Aorta (tissue), 5 donors: ENCODE results near the gene SMAD9. TPM values are rescaled to one million over a fixed set of nuclear protein-coding genes. Genes with fewer than 3 reads are reported as not detected.
A peak's percentile ranks its signal among the peaks of the same experiment; 100 is the strongest.

Experiments used
- ATAC-seq: fragments of 200-7000 bp; cut with Tn5 transposase; one replicate; pipeline ENCODE4 v1.9.1; 2022; ENCODE audit warnings: moderate library complexity; ENCODE audit not compliant: low FRiP score
- DNase-seq, 2 donors: peaks; one replicate each; pipeline ENCODE4 v3.0.0-alpha.2; 2020
- H3K27ac ChIP-seq, 2 donors: one replicate each; pipeline ENCODE4 v1.5.1; 2013; ENCODE audit warnings: low read length in 2 of 2, mild to moderate bottlenecking in 2 of 2, moderate library complexity in 2 of 2, control low read depth in 1 of 2, inconsistent platforms in 1 of 2, low read depth in 1 of 2
- H3K27me3 ChIP-seq, 2 donors: one replicate each; pipeline ENCODE4 v1.6.1; 2013; ENCODE audit warnings: control low read depth in 1 of 2, low read length in 1 of 2, mild to moderate bottlenecking in 1 of 2, moderate library complexity in 1 of 2; ENCODE audit not compliant: insufficient read depth in 2 of 2, control insufficient read depth in 1 of 2
- H3K36me3 ChIP-seq, 2 donors: one replicate each; pipeline ENCODE4 v1.6.1; 2013; ENCODE audit warnings: control low read depth in 1 of 2, low read length in 1 of 2, mild to moderate bottlenecking in 1 of 2; ENCODE audit not compliant: insufficient read depth in 2 of 2, control insufficient read depth in 1 of 2
- H3K4me1 ChIP-seq, 2 donors: one replicate each; pipeline ENCODE4 v1.6.1; 2013; ENCODE audit warnings: low read length in 2 of 2, control low read depth in 1 of 2, mild to moderate bottlenecking in 1 of 2, moderate library complexity in 1 of 2; ENCODE audit not compliant: insufficient read depth in 2 of 2, control insufficient read depth in 1 of 2
- H3K4me3 ChIP-seq, 2 donors: one replicate each; pipeline ENCODE4 v1.5.1; 2013; ENCODE audit warnings: low read length in 2 of 2, control low read depth in 1 of 2, mild to moderate bottlenecking in 1 of 2
- H3K9me3 ChIP-seq: one replicate; pipeline ENCODE4 v1.6.1; 2013; ENCODE audit warnings: mild to moderate bottlenecking, low read length; ENCODE audit not compliant: control insufficient read depth
- WGBS, 2 donors: extraction: QIAGEN DNeasy Blood & Tissue Kit; methylation state at CpG; one replicate each; pipeline ENCODE4 v1.1.7; 2013; 5-methylcytosine and 5-hydroxymethylcytosine counted together
- intact Hi-C, 2 donors: fragments of 100-400 bp; cut with DNase I; formaldehyde crosslinking; loops; one replicate each; pipeline versions ENCODE4 v1.14.2 to v1.15.0; 2022
- polyA plus RNA-seq, 2 donors: library from polyadenylated mRNA; stranded (reverse); fragments of 200-250 nt; gene quantifications; one replicate each; pipeline ENCODE4 v1.2.3, GENCODE V29; 2013
- total RNA-seq, 2 donors: library from RNA; stranded (reverse); fragmentation: NEBNext Ultra II Directional; extraction: Animal tissue kit (Norgen Biotek cat#: 25700); gene quantifications; one replicate each; pipeline ENCODE4 v1.2.1, GENCODE V29; 2021
- donor health status: healthy with polysubstance abuse.
- donor health status: Bipolar disorder and iron deficiency.
- donor health status: DM: no; HTN: no; CAD: no.
- donor health status: DM: no; HTN: no; CAD: no.
- donor health status: DM: yes; HTN: yes; CAD: no.

The SMAD9 gene
- total and polyA plus RNA-seq, 4 donors = 8.3 to 50.8 (median 30.8) TPM

- Histone ChIP-seq H3K4me1 (no peaks in the 10 kb centered on the region), H3K27me3 (no peaks in the 10 kb centered on the region), H3K36me3 (peaks cover 2% of the 10 kb centered on the region in 2 donors), H3K27ac (no peak overlapping the region), H3K9me3 (no peaks in the 10 kb centered on the region), H3K4me3 (no peak overlapping the region)
- intact Hi-C loops = no loop called here
- DNase-seq (no peak), ATAC-seq (peak; percentile 57)
- WGBS, 2 donors = 54 to 60% methylated on average over 6 of the region's 6 CpGs
These were observed 71.6 kb downstream of the SMAD9 start for GRCh38 chr13:36848199-36848982.

DNA sequence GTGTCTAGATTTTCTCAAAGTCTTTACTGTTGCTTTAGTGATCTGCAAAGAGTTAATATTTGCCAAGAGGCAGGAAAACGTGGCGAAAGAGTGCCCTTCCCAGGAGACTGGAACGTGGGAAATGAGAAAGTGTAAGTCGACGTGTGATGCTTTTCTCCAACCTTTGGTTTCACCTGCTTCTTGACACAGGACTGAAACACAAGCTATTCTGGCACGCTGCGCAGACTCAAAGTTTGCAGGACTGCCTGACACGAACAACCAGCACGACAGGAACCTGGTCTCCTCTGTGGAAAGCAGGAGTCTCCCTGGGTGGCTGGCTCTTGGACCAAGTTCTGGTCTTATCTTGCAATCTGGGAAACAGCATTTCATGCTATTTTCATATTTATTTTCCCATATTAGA lies 72.4 kb downstream of the SMAD9 start:
- H3K36me3 ChIP-seq = peaks cover 0 to 2% of the 10 kb centered on the region in 2 donors
- intact Hi-C loops = no loop called here
- 7 to 13% methylated on average over 9 of the region's 9 CpGs for WGBS, 2 donors

DNA sequence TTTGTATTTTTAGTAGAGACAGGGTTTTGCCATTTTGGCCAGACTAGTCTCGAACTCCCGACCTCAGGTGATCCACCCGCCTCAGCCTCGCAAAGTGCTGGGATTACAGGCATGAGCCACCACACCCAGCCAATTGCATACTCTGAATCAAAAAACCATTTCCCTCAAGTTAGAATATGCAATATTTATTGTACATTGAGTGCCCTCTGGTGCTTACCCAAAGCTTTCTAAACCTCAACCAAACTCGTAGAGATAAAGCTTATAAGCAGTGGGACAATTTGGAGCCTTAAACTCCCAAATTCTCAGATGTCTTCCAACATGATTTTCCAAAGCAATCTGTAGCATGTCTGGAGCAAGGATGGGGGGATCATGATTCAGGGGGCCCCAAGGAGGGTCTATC lies 78.6 kb downstream of the SMAD9 start:
- Histone ChIP-seq H3K4me1 (no peaks in the 10 kb centered on the region), H3K27ac (no peak overlapping the region), H3K36me3 (peaks cover 0 to 2% of the 10 kb centered on the region in 2 donors), H3K4me3 (no peak overlapping the region), H3K9me3 (no peaks in the 10 kb centered on the region), H3K27me3 (no peaks in the 10 kb centered on the region)
- 76 to 78% methylated on average over 5 of the region's 5 CpGs for WGBS, 2 donors
- ATAC-seq = no peak
- DNase-seq = no peak
- intact Hi-C loops = no loop called here

More for the DNA sequence above, 72.4 kb downstream of the SMAD9 start:
- Histone ChIP-seq H3K4me1 (no peaks in the 10 kb centered on the region), H3K9me3 (no peaks in the 10 kb centered on the region), H3K27ac (no peak overlapping the region), H3K27me3 (no peaks in the 10 kb centered on the region), H3K4me3 (no peak overlapping the region)
- no peak for ATAC-seq
- no peak for DNase-seq

DNA sequence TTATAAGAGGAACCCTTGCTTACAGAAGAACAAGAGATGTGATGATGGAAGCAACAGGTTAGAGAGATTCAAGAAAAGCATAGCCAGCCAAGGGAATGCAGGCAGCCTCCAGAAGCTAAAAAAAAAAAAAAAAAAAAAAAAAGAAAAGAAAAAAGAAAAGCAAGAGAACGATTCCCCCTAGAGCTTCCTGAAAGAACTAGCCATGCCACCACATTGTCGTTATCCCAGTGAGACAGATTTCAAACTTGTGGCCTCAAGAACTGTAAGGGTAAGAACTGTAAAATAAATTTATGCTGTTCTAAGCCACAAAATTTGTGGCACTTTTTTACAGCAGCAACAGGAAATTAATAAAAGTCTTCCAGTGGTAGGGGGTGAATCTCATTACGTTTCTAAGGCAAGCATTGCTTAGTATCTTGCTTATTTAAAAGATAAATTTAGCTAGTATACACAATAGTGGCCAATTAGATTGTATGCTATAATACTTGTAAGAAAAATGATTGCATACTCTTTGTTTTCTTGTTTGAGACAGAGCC lies 79.3 kb downstream of the SMAD9 start:
- WGBS, 2 donors = 37 to 38% methylated on average over 3 of the region's 3 CpGs
- Histone ChIP-seq H3K27ac (no peak overlapping the region), H3K36me3 (peaks cover 0 to 2% of the 10 kb centered on the region in 2 donors), H3K9me3 (no peaks in the 10 kb centered on the region), H3K27me3 (no peaks in the 10 kb centered on the region), H3K4me3 (no peak overlapping the region), H3K4me1 (no peaks in the 10 kb centered on the region)
- DNase-seq = no peak
- intact Hi-C loops = no loop called here
- no peak for ATAC-seq

DNA sequence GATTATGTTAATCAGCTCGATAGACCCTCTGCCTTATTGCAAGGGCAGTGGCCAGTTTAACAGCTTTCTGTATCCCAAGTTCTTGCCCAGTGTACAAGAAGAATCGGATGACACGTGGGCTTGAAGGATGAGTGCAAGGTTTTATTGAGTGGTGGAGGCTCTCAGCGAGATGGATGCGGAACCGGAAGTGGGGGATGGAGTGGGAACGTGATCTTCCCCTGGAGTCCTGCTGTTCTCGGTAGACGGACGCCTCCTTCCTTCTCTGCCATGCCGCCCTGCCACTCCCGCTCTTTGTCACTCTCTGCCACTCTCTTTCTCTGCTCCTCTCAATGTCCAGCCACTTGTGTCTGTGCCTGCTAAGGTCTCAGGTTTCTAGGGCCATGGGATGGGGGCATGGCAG lies 80.1 kb downstream of the SMAD9 start:
- ATAC-seq (peak; percentile 15), DNase-seq (no peak)
- WGBS, 2 donors = 81 to 82% methylated on average over 10 to 12 of the region's 12 CpGs
- Histone ChIP-seq H3K27me3 (no peaks in the 10 kb centered on the region), H3K9me3 (no peaks in the 10 kb centered on the region), H3K4me1 (no peaks in the 10 kb centered on the region), H3K27ac (no peak overlapping the region), H3K4me3 (no peak overlapping the region), H3K36me3 (peaks cover 0 to 2% of the 10 kb centered on the region in 2 donors)
- intact Hi-C loops = no loop called here

DNA sequence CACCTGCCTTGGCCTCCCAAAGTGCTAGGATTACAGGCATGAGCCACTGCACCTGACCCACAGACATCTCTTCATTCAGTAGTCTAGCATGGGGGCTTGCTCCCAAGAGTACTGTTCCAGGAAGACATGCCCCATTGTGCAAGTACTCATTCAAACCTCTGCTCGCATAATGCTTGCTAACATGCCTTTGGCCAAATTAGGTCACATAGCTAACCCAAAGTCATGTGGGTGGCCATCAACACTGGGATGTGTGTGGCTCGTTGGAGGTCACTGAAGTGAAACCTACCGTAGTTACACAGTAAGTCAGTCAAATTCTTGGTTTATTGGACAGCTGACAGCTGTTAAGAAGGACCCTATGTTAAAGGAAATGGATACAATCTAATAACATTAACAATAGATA lies 80.8 kb downstream of the SMAD9 start:
- DNase-seq (no peak), ATAC-seq (no peak)
- H3K27ac ChIP-seq = no peak overlapping the region
- H3K9me3 ChIP-seq = no peaks in the 10 kb centered on the region
- H3K27me3 ChIP-seq = no peaks in the 10 kb centered on the region
- 75 to 84% methylated on average over 3 of the region's 3 CpGs for WGBS, 2 donors
- no peak overlapping the region for H3K4me3 ChIP-seq
- intact Hi-C loops = no loop called here
- no peaks in the 10 kb centered on the region for H3K4me1 ChIP-seq
- H3K36me3 ChIP-seq = peaks cover 0 to 2% of the 10 kb centered on the region in 2 donors

GRCh38 chr13:36837354-36838092 lies 82.5 kb downstream of the SMAD9 start:
- Histone ChIP-seq H3K4me3 (no peak overlapping the region), H3K27ac (peak overlapping the region in 1 of 2 donors; percentile 6), H3K9me3 (no peaks in the 10 kb centered on the region), H3K27me3 (no peaks in the 10 kb centered on the region), H3K36me3 (no peaks in the 10 kb centered on the region), H3K4me1 (no peaks in the 10 kb centered on the region)
- ATAC-seq (peak; percentile 19), DNase-seq (no peak)
- 50 to 56% methylated on average over 4 of the region's 4 CpGs for WGBS, 2 donors
- intact Hi-C loops = no loop called here

GRCh38 chr13:36834299-36834698 lies 85.7 kb downstream of the SMAD9 start:
- intact Hi-C loops = no loop called here
- no peak overlapping the region for H3K27ac ChIP-seq
- ATAC-seq (no peak), DNase-seq (no peak)
- no peak overlapping the region for H3K4me3 ChIP-seq
- WGBS, 2 donors = 93 to 95% methylated on average over 3 of the region's 3 CpGs
- peaks cover 0 to 3% of the 10 kb centered on the region in 2 donors for H3K36me3 ChIP-seq
- H3K27me3 ChIP-seq = no peaks in the 10 kb centered on the region
- no peaks in the 10 kb centered on the region for H3K4me1 ChIP-seq
- H3K9me3 ChIP-seq = no peaks in the 10 kb centered on the region
